Measurements from ENCODE around the gene SDK1.

The SDK1 gene

GRCh38 chr7:4030346-4030950 lies 729.4 kb downstream of the SDK1 start:
- DNase-seq, result no peak

DNA sequence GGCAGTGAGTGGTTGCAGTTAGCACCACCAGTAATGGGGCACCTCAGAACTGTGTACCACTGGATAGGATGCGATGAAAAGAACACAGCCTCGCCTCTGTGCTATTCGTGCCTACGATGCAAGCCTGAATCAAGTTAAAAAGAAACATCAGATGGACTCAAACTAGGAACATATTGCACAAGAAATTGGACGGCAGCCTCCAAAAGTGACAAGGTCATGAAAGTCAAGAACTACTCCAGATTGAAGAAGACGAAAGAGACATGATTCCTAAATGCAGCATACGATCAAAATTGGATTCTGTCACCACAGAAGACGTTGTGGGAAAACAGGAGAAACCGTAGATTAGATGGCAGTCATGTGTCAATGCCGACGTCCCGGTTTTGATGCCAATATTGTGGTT lies 732.9 kb downstream of the SDK1 start:
- no peak for DNase-seq

DNA sequence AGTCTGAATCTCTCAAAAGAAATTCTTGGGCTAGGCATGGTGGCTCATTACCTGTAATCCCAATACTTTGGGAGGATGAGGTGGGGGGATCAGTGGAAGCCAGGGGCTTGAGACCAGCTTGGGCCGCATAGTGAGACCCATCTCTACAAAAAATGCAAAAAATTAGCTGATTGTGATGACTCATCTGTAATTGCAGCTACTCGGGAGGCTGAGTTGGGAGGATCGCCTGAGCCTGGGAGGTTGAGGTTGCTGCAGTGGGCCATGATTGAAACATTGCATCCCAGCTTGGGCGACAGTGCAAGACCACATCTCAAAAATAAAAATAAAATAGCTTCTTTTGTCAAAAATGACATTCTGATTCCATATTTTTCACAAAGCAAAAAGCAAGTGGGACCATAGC lies 736.3 kb downstream of the SDK1 start:
- no peak for DNase-seq

DNA sequence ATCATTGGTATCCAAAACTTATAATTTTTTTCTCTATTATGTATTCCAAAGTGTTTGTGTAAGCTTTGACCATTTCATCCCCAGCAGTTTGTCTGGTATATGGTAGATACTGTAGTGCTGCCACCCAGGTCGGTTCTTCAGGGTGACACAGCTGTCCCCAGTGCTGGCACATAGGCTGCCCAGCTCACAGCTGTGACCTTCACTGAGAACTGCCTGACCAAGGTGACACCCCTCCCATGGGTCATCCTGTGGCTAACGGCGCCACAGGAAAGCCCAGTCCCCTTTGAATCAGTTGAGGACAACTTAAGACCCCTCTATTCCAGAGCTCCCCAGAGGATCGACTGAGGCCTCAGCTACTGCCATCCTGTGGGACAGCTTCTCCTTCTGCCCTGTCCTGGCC lies 736.8 kb downstream of the SDK1 start:
- no peak for DNase-seq

DNA sequence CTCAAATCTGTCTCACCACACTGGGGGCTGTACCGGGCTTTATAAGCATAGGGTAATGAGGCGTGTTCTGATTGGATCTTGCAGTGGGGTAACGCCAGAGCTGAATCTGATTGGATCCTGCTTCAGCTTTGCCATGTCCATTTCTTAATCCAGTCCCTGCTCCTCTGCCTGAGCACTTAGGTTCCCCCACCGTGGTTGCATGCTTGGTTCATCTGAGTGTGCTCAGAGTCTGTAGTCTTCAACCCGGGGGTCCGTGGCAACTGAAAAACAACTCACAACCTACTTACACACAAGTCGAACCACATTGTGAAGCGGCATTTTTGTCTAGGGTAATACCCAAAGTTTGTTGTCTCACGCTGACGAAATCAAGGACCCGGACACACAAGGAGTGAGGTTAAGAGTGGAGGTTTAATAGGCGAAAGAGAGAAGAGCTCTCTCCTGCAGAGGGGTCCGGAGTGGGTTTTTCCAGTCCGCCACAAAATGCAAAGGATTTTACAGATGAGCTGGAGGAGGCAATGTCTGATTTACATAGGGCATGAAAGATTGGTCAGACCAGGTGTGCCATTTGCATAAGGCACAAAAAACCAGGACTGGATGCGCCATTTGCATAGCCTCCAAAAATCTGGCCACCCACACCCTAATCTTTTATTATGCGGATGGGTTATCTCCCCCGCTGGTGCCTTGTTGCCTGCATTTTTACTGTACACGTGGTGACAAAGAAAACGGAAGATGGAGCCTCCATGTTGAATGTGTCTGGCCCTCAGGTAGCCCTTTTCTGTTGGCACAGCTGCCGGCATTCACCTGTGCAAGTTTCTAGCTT lies 739.3 kb downstream of the SDK1 start:
- no peak for DNase-seq

DNA sequence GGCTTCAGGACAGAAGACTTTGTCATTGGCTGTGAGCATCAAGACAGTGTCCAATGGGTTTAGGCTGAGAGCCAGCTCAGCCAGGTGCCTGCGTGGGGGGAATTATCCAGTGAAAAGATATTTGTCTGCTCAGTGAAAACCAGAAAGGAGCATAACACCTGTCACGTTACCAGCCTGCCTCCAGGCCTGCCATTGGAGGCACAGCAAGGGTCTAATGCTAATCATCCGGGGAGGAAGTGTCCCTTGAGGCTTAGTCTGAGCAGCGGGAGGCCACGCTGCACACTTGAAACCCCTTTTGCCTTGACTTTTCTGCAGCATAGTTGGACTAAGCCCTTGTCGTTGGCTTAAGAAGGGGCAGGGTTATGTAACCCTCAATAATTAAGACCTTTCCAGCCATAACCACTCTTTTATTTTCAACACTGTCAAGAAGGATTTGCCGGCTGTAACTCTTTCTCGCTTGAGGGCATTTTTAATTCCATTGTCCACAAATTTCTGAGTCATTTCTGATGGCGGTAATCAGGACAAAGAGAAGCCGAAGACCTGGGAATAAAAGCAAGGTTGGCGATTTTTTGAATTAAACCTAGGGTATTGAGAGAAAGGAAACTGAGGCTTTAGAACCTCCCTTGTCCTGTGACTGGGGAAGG lies 741.5 kb downstream of the SDK1 start:
- no peak for DNase-seq

- DNase-seq, result no peak
Measured at GRCh38 chr7:4043988-4044387, 742.9 kb downstream of the SDK1 start.

- DNase-seq, result no peak
Measured at GRCh38 chr7:4045450-4045849, 744.4 kb downstream of the SDK1 start.

DNA sequence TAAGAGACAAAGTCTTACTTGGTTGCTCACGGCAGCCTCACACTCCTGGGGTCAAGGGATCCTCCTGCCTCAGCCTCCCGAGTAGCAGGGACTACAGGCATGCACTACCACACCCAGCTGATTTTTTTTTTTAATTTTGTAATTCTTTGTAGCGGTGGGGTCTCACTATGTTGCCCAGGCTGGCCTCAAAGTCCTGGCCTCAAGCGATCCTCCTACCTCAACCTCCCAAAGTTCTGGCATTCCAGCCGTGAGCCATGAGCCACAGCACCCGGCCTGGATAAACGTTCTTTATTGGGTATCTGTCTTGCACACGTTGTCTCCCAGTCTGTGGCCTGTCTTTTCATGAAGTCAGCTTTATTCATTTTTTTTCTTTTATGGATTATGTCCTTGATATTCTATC lies 744.9 kb downstream of the SDK1 start:
- no peak for DNase-seq

GRCh38 chr7:4048336-4048735 lies 747.3 kb downstream of the SDK1 start:
- no peak for DNase-seq

DNA sequence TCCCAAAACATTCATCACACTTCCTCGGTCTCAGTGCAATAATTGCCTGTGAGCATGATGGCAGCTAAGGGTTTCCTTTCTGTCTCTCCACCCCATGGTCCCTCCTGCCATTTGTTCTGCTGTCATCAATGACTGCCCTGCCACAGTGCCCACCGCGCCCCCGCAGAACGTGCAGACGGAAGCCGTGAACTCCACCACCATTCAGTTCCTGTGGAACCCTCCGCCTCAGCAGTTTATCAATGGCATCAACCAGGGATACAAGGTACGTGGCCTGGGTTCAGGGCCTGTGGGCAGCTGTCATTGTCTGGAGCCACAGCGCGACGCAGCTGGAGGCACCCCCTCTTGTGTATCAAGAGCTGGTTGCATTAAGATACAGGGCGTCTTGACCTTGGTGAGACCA lies 748.1 kb downstream of the SDK1 start:
- no peak for DNase-seq

- no peak for DNase-seq
Measured at GRCh38 chr7:4050126-4050660, 749.1 kb downstream of the SDK1 start.

- DNase-seq, result no peak
Measured at GRCh38 chr7:4051696-4052095, 750.6 kb downstream of the SDK1 start.

GRCh38 chr7:4052130-4052529 lies 751.1 kb downstream of the SDK1 start:
- DNase-seq, result no peak

DNA sequence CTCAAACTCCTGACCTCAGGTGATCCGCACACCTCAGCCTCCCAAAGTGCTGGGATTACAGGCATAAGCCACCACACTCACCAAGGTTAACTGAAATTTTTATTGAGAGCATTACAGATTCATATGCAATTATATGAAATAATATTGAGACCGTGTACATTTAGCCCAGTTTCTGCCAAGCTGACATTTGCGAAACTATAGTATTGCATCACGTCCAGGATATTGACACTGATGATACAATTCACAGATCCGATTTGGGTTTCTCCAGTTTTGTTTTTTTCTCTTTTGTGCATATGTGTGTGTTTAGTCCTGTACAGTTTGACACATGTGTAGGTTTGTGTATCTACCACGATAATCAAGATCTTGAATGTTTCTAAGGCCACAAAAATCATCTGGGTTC lies 753.1 kb downstream of the SDK1 start:
- DNase-seq, result no peak

DNA sequence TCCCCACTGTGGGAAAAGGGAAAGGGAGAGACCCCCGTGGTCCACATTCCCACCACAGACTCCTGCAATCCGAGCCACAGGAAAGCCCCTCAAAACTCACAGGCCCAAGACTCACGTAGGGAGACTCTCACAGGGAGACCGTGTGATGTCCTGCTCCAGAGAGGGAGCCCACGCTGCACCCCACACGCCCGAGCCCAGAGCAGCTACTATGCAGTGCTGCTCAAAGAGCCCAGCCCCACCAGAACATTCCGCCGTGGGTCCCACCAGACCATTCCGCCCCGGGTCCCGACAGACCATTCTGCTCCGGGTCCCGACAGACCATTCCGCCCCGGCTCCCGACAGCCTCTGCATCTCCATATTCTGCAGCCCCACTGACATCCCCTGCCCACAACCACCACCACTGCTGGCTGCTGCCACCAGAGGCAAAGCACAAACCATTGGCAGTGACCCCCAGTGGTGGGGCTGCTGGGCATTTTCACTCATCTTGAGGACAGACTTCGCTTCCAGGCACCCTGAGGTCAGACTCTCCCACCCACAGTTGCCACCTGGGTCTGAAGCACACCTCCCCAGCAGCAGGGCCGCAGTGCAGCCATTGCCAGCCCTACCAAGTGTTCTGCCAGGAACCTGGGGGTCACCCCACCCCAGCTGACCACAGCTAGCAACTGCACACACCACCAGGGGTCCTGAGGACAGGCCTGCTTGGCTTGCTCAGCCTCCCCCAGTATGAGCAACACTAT lies 755.7 kb downstream of the SDK1 start:
- no peak for DNase-seq

DNA sequence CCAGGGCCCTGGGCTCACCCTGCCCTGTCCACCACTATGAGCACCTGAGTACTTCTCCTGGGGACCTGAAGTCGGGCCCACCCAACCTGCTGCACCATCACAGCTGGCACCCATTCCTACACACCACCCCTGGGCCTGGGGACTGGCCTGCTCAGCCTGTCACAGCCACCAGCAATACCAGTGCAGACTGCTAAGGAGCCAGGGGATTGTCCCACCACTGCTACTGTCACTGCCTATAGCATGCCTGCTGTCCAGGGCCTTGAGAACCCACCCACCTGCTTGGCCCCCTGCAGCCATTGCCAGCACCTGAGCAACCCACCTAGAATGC lies 756.2 kb downstream of the SDK1 start:
- DNase-seq, result no peak

- DNase-seq, result no peak
Measured at GRCh38 chr7:4058158-4058557, 757.1 kb downstream of the SDK1 start.

GRCh38 chr7:4065190-4065589 lies 764.1 kb downstream of the SDK1 start:
- no peak for DNase-seq

DNA sequence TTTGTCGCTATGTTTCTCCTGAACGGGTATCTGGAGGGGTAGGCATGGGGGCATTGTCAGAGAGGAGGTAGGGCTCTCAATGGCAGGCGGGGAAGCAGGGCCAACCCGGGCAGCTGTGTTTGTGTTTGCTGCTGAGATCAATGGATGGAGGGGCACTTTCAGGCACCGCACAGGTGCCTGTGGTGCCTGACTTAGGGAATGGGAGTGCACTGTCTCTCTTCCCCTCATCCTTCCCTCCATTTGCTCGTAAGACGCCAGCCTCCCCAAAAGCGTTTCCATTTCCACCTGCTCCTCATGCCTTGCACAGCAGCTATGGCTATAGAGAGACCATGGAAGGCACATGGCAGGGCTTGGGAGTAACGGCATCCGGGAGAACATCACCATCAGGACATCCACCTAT lies 765.2 kb downstream of the SDK1 start:
- no peak for DNase-seq

DNA sequence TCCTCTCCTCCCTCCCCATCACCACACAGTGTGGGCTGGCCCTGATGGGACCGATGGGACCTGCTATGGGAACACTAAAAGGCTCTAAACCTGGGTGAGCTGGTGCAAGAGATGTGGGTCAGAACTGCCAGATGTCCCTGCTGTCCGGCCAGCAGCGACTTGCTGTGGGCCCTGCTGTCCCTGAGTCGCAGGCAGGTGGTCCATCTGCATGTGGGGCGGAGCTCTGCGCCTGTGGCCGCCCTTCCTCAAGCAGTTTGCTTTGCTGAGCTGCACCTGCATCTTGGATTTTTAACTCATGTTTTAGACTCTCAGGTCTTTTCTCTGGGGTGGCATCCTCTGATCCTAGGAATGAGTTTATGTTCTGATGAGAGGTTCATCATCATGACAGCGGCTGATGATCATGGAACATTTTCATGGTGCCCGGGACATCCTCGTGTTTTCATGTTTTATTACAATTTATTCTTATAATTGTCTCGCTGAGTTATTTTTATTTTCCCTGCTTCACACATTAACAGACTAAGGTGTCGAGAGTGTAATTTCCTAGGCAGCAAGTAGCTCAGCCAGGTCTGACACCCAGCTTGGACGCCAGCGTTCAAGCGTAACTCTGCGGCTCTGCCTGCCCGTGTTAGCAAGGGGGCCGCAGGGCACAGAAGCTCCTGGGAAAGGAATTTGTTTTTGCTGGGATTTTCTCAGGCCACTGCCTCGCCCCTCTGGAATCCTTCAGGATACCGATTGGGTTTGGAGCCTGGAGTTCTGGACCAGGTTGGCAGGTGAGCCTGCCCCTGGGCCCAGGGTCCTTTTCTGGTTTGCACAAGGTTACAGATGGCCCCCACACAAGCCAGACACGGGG lies 765.8 kb downstream of the SDK1 start:
- DNase-seq, result no peak

DNA sequence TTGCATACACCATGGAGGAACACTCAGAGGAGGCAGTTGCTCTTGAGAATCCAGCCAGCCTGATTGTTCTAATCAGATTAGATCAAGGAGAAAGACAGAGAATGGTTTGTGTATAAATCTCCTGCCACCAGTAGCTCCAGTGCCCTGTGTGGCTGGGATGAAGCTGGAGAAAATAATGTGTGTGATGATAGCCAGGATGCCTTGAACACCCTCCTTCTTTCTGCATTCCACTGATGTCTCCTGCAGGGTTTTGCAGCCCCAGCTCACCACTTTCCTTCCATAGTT lies 766.4 kb downstream of the SDK1 start:
- DNase-seq, result no peak

- no peak for DNase-seq
Measured at GRCh38 chr7:4067874-4068273, 766.8 kb downstream of the SDK1 start.
